Fibroblast of lung (primary cell): ENCODE measurements around the gene TMEM255B. TPM values are rescaled to one million over a fixed set of nuclear protein-coding genes. Genes with fewer than 3 reads are reported as not detected.

ENCODE experiments used
- DNase-seq, 2 donors: peaks; one replicate each; pipeline versions ENCODE4 v3.0.0 to v3.0.0-alpha.2; 2010; ENCODE audit warnings: low read depth in 2 of 2
- H2AFZ ChIP-seq: 2 replicates; pipeline ENCODE4 v1.5.1; 2012; ENCODE audit warnings: low read length, control low read depth, inconsistent platforms
- H3K27ac ChIP-seq: 2 replicates; pipeline ENCODE4 v1.5.1; 2011; ENCODE audit warnings: low read length, control low read depth; ENCODE audit not compliant: insufficient read depth
- H3K27me3 ChIP-seq: 2 replicates; pipeline ENCODE4 v1.5.1; 2011; ENCODE audit warnings: mild to moderate bottlenecking, low read length; ENCODE audit not compliant: control insufficient read depth, insufficient read depth
- H3K36me3 ChIP-seq: 2 replicates; pipeline ENCODE4 v1.5.1; 2011; ENCODE audit warnings: low read length; ENCODE audit not compliant: control insufficient read depth, insufficient read depth
- H3K4me1 ChIP-seq: 2 replicates; pipeline ENCODE4 v1.5.1; 2011; ENCODE audit warnings: low read length; ENCODE audit not compliant: control insufficient read depth, insufficient read depth; ENCODE audit errors: extremely low read depth
- H3K4me2 ChIP-seq: 2 replicates; pipeline ENCODE4 v1.5.1; 2011; ENCODE audit warnings: low read length, control low read depth; ENCODE audit not compliant: insufficient read depth; ENCODE audit errors: extremely low read depth
- H3K4me3 ChIP-seq, 4 experiments: fragments of 200-600 bp in 1 of 4; sonication (generic) in 1 of 4; replicated peaks in 1 of 4; 2 replicates each; pipeline ENCODE4 v1.5.1; 2011 to 2016; ENCODE audit warnings: low read length in 4 of 4, low read depth in 3 of 4, mild to moderate bottlenecking in 3 of 4, control low read depth in 2 of 4, inconsistent platforms in 1 of 4, mixed read lengths in 1 of 4; ENCODE audit not compliant: insufficient read depth in 1 of 4; ENCODE audit errors: control extremely low read depth in 1 of 4
- H3K79me2 ChIP-seq: 2 replicates; pipeline ENCODE4 v1.5.1; 2012; ENCODE audit warnings: mild to moderate bottlenecking, low read length, inconsistent platforms; ENCODE audit not compliant: control insufficient read depth, insufficient read depth
- H3K9ac ChIP-seq: 2 replicates; pipeline ENCODE4 v1.5.1; 2011; ENCODE audit warnings: mild to moderate bottlenecking, low read length, control low read depth; ENCODE audit not compliant: insufficient read depth
- H3K9me3 ChIP-seq: 2 replicates; pipeline ENCODE4 v1.5.1; 2012; ENCODE audit warnings: low read depth, low read length; ENCODE audit not compliant: control insufficient read depth, insufficient read depth
- H4K20me1 ChIP-seq: 2 replicates; pipeline ENCODE4 v1.5.1; 2011; ENCODE audit warnings: low read length; ENCODE audit not compliant: control insufficient read depth, insufficient read depth; ENCODE audit errors: extremely low read depth
- CTCF ChIP-seq, 2 donors: IDR thresholded peaks in 1 of 2; conservative IDR thresholded peaks in 1 of 2; 1 replicate in 1 of 2; 2 replicates in 1 of 2; pipeline ENCODE4 v1.5.1; 2011 to 2012; ENCODE audit warnings: low read length in 2 of 2, control low read depth in 1 of 2, inconsistent platforms in 1 of 2, low read depth in 1 of 2, mild to moderate bottlenecking in 1 of 2
- EZH2 ChIP-seq: IDR thresholded peaks from 2 replicates; pipeline ENCODE4 v1.5.1; 2012; ENCODE audit warnings: low read length, control low read depth, mild to moderate bottlenecking; ENCODE audit errors: missing control alignments
- polyA plus RNA-seq, 2 donors: library from polyadenylated mRNA; depleted of rRNA in 1 of 2; stranded (reverse) in 1 of 2; unstranded in 1 of 2; fragments of >200 nt; gene quantifications; 2 replicates each; pipeline ENCODE4 v1.2.1, GENCODE V29; 2011 to 2012; ENCODE audit warnings: missing spikeins in 1 of 2
- total RNA-seq: library from RNA; depleted of rRNA; stranded (reverse); fragments of >200 nt; gene quantifications from 2 replicates; pipeline ENCODE4 v1.2.1, GENCODE V29; 2014

The TMEM255B gene
- total and polyA plus RNA-seq, 2 donors (not counting 1 experiment from before 2014, with no cell fraction given): 2.4 to 10.4 TPM

GRCh38 chr13:113770937-113771336, 11.9 kb downstream of the TMEM255B start:
- DNase-seq: no peak
- Histone ChIP-seq H3K27me3 (no peaks in the 10 kb centered on the region), H3K36me3 (no peaks in the 10 kb centered on the region), H3K4me3 (no peak overlapping the region), H3K79me2 (no peaks in the 10 kb centered on the region), H4K20me1 (no peaks in the 10 kb centered on the region), H3K4me1 (peaks cover 2% of the 10 kb centered on the region), H3K27ac (no peak overlapping the region), H3K9ac (no peak overlapping the region), H3K9me3 (no peaks in the 10 kb centered on the region), H3K4me2 (no peak overlapping the region), H2AFZ (no peak overlapping the region)
- TF ChIP-seq CTCF (conservative IDR thresholded peaks at IDR 0.05 in 1 of 2, IDR thresholded peaks at IDR 0.05 in 1 of 2; ENCODE audit: low read depth in 1 of 2, low read length in 2 of 2) (no peak), EZH2 (no peak)

GRCh38 chr13:113771709-113772331, 12.8 kb downstream of the TMEM255B start:
- DNase-seq: peak in 1 of 2 donors; percentile 42
- Histone ChIP-seq H2AFZ (no peak overlapping the region), H3K9ac (no peak overlapping the region), H3K4me1 (peaks cover 2% of the 10 kb centered on the region), H3K4me2 (no peak overlapping the region), H3K9me3 (no peaks in the 10 kb centered on the region), H3K4me3 (no peak overlapping the region), H3K36me3 (no peaks in the 10 kb centered on the region), H3K79me2 (no peaks in the 10 kb centered on the region), H4K20me1 (no peaks in the 10 kb centered on the region), H3K27me3 (no peaks in the 10 kb centered on the region), H3K27ac (no peak overlapping the region)
- no peak for TF ChIP-seq CTCF (conservative IDR thresholded peaks at IDR 0.05 in 1 of 2, IDR thresholded peaks at IDR 0.05 in 1 of 2; ENCODE audit: low read depth in 1 of 2, low read length in 2 of 2)
- TF ChIP-seq EZH2: no peak

GRCh38 chr13:113774177-113775107, 15.4 kb downstream of the TMEM255B start:
- Histone ChIP-seq H3K4me1 (peaks cover 2% of the 10 kb centered on the region), H3K79me2 (no peaks in the 10 kb centered on the region), H3K27ac (no peak overlapping the region), H3K9ac (no peak overlapping the region), H3K27me3 (no peaks in the 10 kb centered on the region), H3K36me3 (no peaks in the 10 kb centered on the region), H2AFZ (no peak overlapping the region), H3K4me2 (no peak overlapping the region), H4K20me1 (no peaks in the 10 kb centered on the region), H3K9me3 (no peaks in the 10 kb centered on the region), H3K4me3 (no peak overlapping the region)
- TF ChIP-seq CTCF (conservative IDR thresholded peaks at IDR 0.05 in 1 of 2, IDR thresholded peaks at IDR 0.05 in 1 of 2; ENCODE audit: low read depth in 1 of 2, low read length in 2 of 2) (no peak), EZH2 (no peak)
- peak; percentile 41 to 52 for DNase-seq
